Suprapubic skin (tissue), 4 donors: ENCODE measurements around the gene KITLG.

Source experiments
- POLR2A ChIP-seq, 2 donors: fragments of 450-650 bp; IDR thresholded peaks; one replicate each; pipeline ENCODE4 v1.6.1; 2017; ENCODE audit warnings: antibody characterized with exemption in 2 of 2, mild to moderate bottlenecking in 2 of 2, moderate library complexity in 2 of 2
- POLR2AphosphoS5 ChIP-seq, 3 donors: sonication (generic); formaldehyde crosslinking; IDR thresholded peaks; one replicate each; pipeline ENCODE4 v1.6.1; 2017; ENCODE audit warnings: antibody characterized with exemption in 3 of 3
- TF ChIP-seq, protein P1 (sequence below), 2 donors: fragments of 200-600 bp in 1 of 2; fragments of 450-650 bp in 1 of 2; sonication (generic) in 1 of 2; IDR thresholded peaks; one replicate each; pipeline ENCODE4 v1.5.1; 2016 to 2019; ENCODE audit warnings: antibody characterized with exemption in 2 of 2, mild to moderate bottlenecking in 1 of 2, moderate library complexity in 1 of 2

- TF ChIP-seq, protein P1, sequence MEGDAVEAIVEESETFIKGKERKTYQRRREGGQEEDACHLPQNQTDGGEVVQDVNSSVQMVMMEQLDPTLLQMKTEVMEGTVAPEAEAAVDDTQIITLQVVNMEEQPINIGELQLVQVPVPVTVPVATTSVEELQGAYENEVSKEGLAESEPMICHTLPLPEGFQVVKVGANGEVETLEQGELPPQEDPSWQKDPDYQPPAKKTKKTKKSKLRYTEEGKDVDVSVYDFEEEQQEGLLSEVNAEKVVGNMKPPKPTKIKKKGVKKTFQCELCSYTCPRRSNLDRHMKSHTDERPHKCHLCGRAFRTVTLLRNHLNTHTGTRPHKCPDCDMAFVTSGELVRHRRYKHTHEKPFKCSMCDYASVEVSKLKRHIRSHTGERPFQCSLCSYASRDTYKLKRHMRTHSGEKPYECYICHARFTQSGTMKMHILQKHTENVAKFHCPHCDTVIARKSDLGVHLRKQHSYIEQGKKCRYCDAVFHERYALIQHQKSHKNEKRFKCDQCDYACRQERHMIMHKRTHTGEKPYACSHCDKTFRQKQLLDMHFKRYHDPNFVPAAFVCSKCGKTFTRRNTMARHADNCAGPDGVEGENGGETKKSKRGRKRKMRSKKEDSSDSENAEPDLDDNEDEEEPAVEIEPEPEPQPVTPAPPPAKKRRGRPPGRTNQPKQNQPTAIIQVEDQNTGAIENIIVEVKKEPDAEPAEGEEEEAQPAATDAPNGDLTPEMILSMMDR (IDR thresholded peaks at IDR 0.05): no peak
- TF ChIP-seq POLR2AphosphoS5 (IDR thresholded peaks at IDR 0.05) (no peak), POLR2A (IDR thresholded peaks at IDR 0.05) (no peak)
These were observed 59.8 kb downstream of the KITLG start for GRCh38 chr12:88520436-88520820.
